NB4 (cell line): ENCODE results near the gene ST3GAL5.

Experiments used
- DNase-seq: peaks from one replicate; pipeline ENCODE4 v3.0.0; 2010; ENCODE audit warnings: low read depth
- H3K4me3 ChIP-seq: one replicate; pipeline ENCODE4 v1.5.1; 2011; ENCODE audit warnings: mild to moderate bottlenecking, low read depth, low read length, moderate library complexity
- CTCF ChIP-seq: IDR thresholded peaks from one replicate; pipeline ENCODE4 v1.5.1; 2012; ENCODE audit warnings: low read depth, low read length
- MAX ChIP-seq: IDR thresholded peaks from 2 replicates; pipeline ENCODE4 v1.6.1; 2011; ENCODE audit warnings: low read depth, low read length
- MYC ChIP-seq: IDR thresholded peaks from 2 replicates; pipeline ENCODE4 v1.6.1; 2011; ENCODE audit warnings: low read depth, low read length
- POLR2A ChIP-seq: IDR thresholded peaks from 2 replicates; pipeline ENCODE4 v1.6.1; 2011; ENCODE audit warnings: mild to moderate bottlenecking; ENCODE audit not compliant: insufficient read length; ENCODE audit errors: extremely low read depth

The ST3GAL5 gene

GRCh38 chr2:85911814-85912692 is 23.3 kb upstream of the ST3GAL5 start:
- no peak for TF ChIP-seq MAX
- no peak for DNase-seq
- no peak overlapping the region for H3K4me3 ChIP-seq

- DNase-seq = peak; percentile 29
- H3K4me3 ChIP-seq = no peak overlapping the region
- TF ChIP-seq POLR2A (no peak), CTCF (no peak), MYC (no peak), MAX (no peak)
These were observed 22.3 kb upstream of the ST3GAL5 start for GRCh38 chr2:85911097-85911496.

- no peak overlapping the region for H3K4me3 ChIP-seq
- TF ChIP-seq POLR2A (no peak), MAX (no peak), CTCF (no peak), MYC (no peak)
- DNase-seq = no peak
These were observed 20.2 kb upstream of the ST3GAL5 start for GRCh38 chr2:85909005-85909404.

- no peak for TF ChIP-seq MAX
- DNase-seq = no peak
- H3K4me3 ChIP-seq = no peak overlapping the region
These were observed 19.7 kb upstream of the ST3GAL5 start for GRCh38 chr2:85908506-85908905.

- TF ChIP-seq MAX (no peak), POLR2A (no peak), CTCF (no peak), MYC (no peak)
- no peak for DNase-seq
- no peak overlapping the region for H3K4me3 ChIP-seq
These were observed 18.9 kb upstream of the ST3GAL5 start for GRCh38 chr2:85907671-85908157.

- no peak overlapping the region for H3K4me3 ChIP-seq
- DNase-seq = no peak
- TF ChIP-seq MYC = no peak
These were observed 18.0 kb upstream of the ST3GAL5 start for GRCh38 chr2:85906748-85907147.

- H3K4me3 ChIP-seq = no peak overlapping the region
- no peak for DNase-seq
- TF ChIP-seq MAX (no peak), POLR2A (no peak), CTCF (no peak), MYC (no peak)
These were observed 17.1 kb upstream of the ST3GAL5 start for GRCh38 chr2:85905891-85906290.
